ENCODE results near the gene MRPS11. TPM values are rescaled to one million over a fixed set of nuclear protein-coding genes. Genes with fewer than 3 reads are reported as not detected.

MRPS11 gene
- total and polyA plus RNA-seq, 5 donors, result 39.4 to 67.5 (median 52.6) TPM

- no peak for DNase-seq
- no peaks in the 10 kb centered on the region for H3K9me3 ChIP-seq (ENCODE audit: control insufficient read depth, low read length)
- H3K27me3 ChIP-seq (ENCODE audit: control insufficient read depth, insufficient read depth), result no peaks in the 10 kb centered on the region
- WGBS, result 61% methylated on average over 8 of the region's 8 CpGs
- H3K27ac ChIP-seq (ENCODE audit: low read length), result no peak overlapping the region
- H3K4me1 ChIP-seq (ENCODE audit: control insufficient read depth, insufficient read depth, low read length), result no peaks in the 10 kb centered on the region
- intact Hi-C loops (cut with DNase I), result loop anchor here in 3 of 4 donors (2.0 to 5.0 kb wide), 2 partner anchors 136 to 138 kb away; no protein-coding TSS in a partner anchor
- ATAC-seq, result peak; percentile 72 to 73
- H3K4me3 ChIP-seq (ENCODE audit: low read length), result no peak overlapping the region
Measured at GRCh38 chr15:88476635-88477060, 9.1 kb downstream of the MRPS11 start.

GRCh38 chr15:88477126-88477525 lies 9.6 kb downstream of the MRPS11 start:
- Histone ChIP-seq H3K9me3 (ENCODE audit: control insufficient read depth, low read length) (no peaks in the 10 kb centered on the region), H3K4me1 (ENCODE audit: control insufficient read depth, insufficient read depth, low read length) (no peaks in the 10 kb centered on the region), H3K27me3 (ENCODE audit: control insufficient read depth, insufficient read depth) (no peaks in the 10 kb centered on the region), H3K4me3 (ENCODE audit: low read length) (no peak overlapping the region), H3K27ac (ENCODE audit: low read length) (no peak overlapping the region)
- intact Hi-C loops (cut with DNase I), result loop anchor here in 3 of 4 donors (2.0 to 5.0 kb wide), 2 partner anchors 135 to 138 kb away; no protein-coding TSS in a partner anchor
- ATAC-seq (no peak), DNase-seq (no peak)
- 89% methylated on average over 7 of the region's 7 CpGs for WGBS

- Histone ChIP-seq H3K27me3 (ENCODE audit: control insufficient read depth, insufficient read depth) (no peaks in the 10 kb centered on the region), H3K4me3 (ENCODE audit: low read length) (no peak overlapping the region), H3K9me3 (ENCODE audit: control insufficient read depth, low read length) (no peaks in the 10 kb centered on the region), H3K4me1 (ENCODE audit: control insufficient read depth, insufficient read depth, low read length) (no peaks in the 10 kb centered on the region), H3K27ac (ENCODE audit: low read length) (no peak overlapping the region)
- no peak for DNase-seq
- intact Hi-C loops (cut with DNase I), result loop anchor here in 3 of 4 donors (2.0 to 5.0 kb wide), 2 partner anchors 134 to 137 kb away; no protein-coding TSS in a partner anchor
- 92% methylated on average over 5 of the region's 5 CpGs for whole genome bisulfite sequencing
- ATAC-seq, result no peak
Measured at GRCh38 chr15:88477904-88478303, 10.4 kb downstream of the MRPS11 start.

- no peak for DNase-seq
- 88% methylated on average over 3 of the region's 3 CpGs for WGBS
- ATAC-seq, result no peak
- H3K4me3 ChIP-seq (ENCODE audit: low read length), result no peak overlapping the region
- intact Hi-C loops (cut with DNase I), result loop anchor here in 1 of 4 donors (5.0 kb wide), 1 partner anchor 133 kb away; no protein-coding TSS in a partner anchor
- H3K9me3 ChIP-seq (ENCODE audit: control insufficient read depth, low read length), result no peaks in the 10 kb centered on the region
- H3K27me3 ChIP-seq (ENCODE audit: control insufficient read depth, insufficient read depth), result no peaks in the 10 kb centered on the region
- H3K27ac ChIP-seq (ENCODE audit: low read length), result no peak overlapping the region
- H3K4me1 ChIP-seq (ENCODE audit: control insufficient read depth, insufficient read depth, low read length), result no peaks in the 10 kb centered on the region
Measured at GRCh38 chr15:88479169-88479568, 11.7 kb downstream of the MRPS11 start.

- H3K27ac ChIP-seq (ENCODE audit: low read length), result no peak overlapping the region
- ATAC-seq (no peak), DNase-seq (no peak)
- 67% methylated on average over 8 of the region's 8 CpGs for WGBS
- H3K9me3 ChIP-seq (ENCODE audit: control insufficient read depth, low read length), result no peaks in the 10 kb centered on the region
- intact Hi-C loops (cut with DNase I), result no loop called here
- H3K4me3 ChIP-seq (ENCODE audit: low read length), result no peak overlapping the region
- no peaks in the 10 kb centered on the region for H3K27me3 ChIP-seq (ENCODE audit: control insufficient read depth, insufficient read depth)
- H3K4me1 ChIP-seq (ENCODE audit: control insufficient read depth, insufficient read depth, low read length), result no peaks in the 10 kb centered on the region
Measured at GRCh38 chr15:88480981-88481380, 13.5 kb downstream of the MRPS11 start.

GRCh38 chr15:88482263-88482662 lies 14.8 kb downstream of the MRPS11 start:
- no peak for DNase-seq

GRCh38 chr15:88484682-88485331 lies 17.3 kb downstream of the MRPS11 start:
- no peak overlapping the region for H3K27ac ChIP-seq (ENCODE audit: low read length)
- no peaks in the 10 kb centered on the region for H3K4me1 ChIP-seq (ENCODE audit: control insufficient read depth, insufficient read depth, low read length)
- DNase-seq, result no peak
- no peaks in the 10 kb centered on the region for H3K9me3 ChIP-seq (ENCODE audit: control insufficient read depth, low read length)
- intact Hi-C loops (cut with DNase I), result no loop called here
- no peaks in the 10 kb centered on the region for H3K27me3 ChIP-seq (ENCODE audit: control insufficient read depth, insufficient read depth)
- 50% methylated on average over 10 of the region's 10 CpGs for WGBS
- no peak for ATAC-seq
- no peak overlapping the region for H3K4me3 ChIP-seq (ENCODE audit: low read length)

More at GRCh38 chr15:88482263-88482662, 14.8 kb downstream of the MRPS11 start:
- no peak for ATAC-seq
- intact Hi-C loops (cut with DNase I), result no loop called here
- H3K27ac ChIP-seq (ENCODE audit: low read length), result no peak overlapping the region
- 61% methylated on average over 1 of the region's 1 CpG for WGBS
- H3K4me1 ChIP-seq (ENCODE audit: control insufficient read depth, insufficient read depth, low read length), result no peaks in the 10 kb centered on the region
- no peaks in the 10 kb centered on the region for H3K9me3 ChIP-seq (ENCODE audit: control insufficient read depth, low read length)
- H3K27me3 ChIP-seq (ENCODE audit: control insufficient read depth, insufficient read depth), result no peaks in the 10 kb centered on the region
- H3K4me3 ChIP-seq (ENCODE audit: low read length), result no peak overlapping the region

- DNase-seq (no peak), ATAC-seq (no peak)
- Histone ChIP-seq H3K4me1 (ENCODE audit: control insufficient read depth, insufficient read depth, low read length) (no peaks in the 10 kb centered on the region), H3K9me3 (ENCODE audit: control insufficient read depth, low read length) (no peaks in the 10 kb centered on the region), H3K4me3 (ENCODE audit: low read length) (no peak overlapping the region), H3K27me3 (ENCODE audit: control insufficient read depth, insufficient read depth) (no peaks in the 10 kb centered on the region), H3K27ac (ENCODE audit: low read length) (no peak overlapping the region)
- WGBS, result 81% methylated on average over 2 of the region's 2 CpGs
- intact Hi-C loops (cut with DNase I), result no loop called here
Measured at GRCh38 chr15:88487178-88487795, 19.8 kb downstream of the MRPS11 start.

- WGBS, result 61% methylated on average over 11 of the region's 11 CpGs
- DNase-seq, result no peak
- Histone ChIP-seq H3K4me1 (ENCODE audit: control insufficient read depth, insufficient read depth, low read length) (no peaks in the 10 kb centered on the region), H3K4me3 (ENCODE audit: low read length) (no peak overlapping the region), H3K27ac (ENCODE audit: low read length) (no peak overlapping the region), H3K27me3 (ENCODE audit: control insufficient read depth, insufficient read depth) (no peaks in the 10 kb centered on the region), H3K9me3 (ENCODE audit: control insufficient read depth, low read length) (no peaks in the 10 kb centered on the region)
- no peak for ATAC-seq
- intact Hi-C loops (cut with DNase I), result no loop called here
Measured at GRCh38 chr15:88487796-88488523, 20.5 kb downstream of the MRPS11 start.

GRCh38 chr15:88489321-88489720 lies 21.8 kb downstream of the MRPS11 start:
- Histone ChIP-seq H3K27ac (ENCODE audit: low read length) (no peak overlapping the region), H3K27me3 (ENCODE audit: control insufficient read depth, insufficient read depth) (no peaks in the 10 kb centered on the region), H3K9me3 (ENCODE audit: control insufficient read depth, low read length) (no peaks in the 10 kb centered on the region), H3K4me3 (ENCODE audit: low read length) (no peak overlapping the region), H3K4me1 (ENCODE audit: control insufficient read depth, insufficient read depth, low read length) (no peaks in the 10 kb centered on the region)
- no peak for DNase-seq
- WGBS, result 76% methylated on average over 4 of the region's 4 CpGs
- intact Hi-C loops (cut with DNase I), result no loop called here
- no peak for ATAC-seq

GRCh38 chr15:88490036-88490435 lies 22.5 kb downstream of the MRPS11 start:
- Histone ChIP-seq H3K27ac (ENCODE audit: low read length) (no peak overlapping the region), H3K27me3 (ENCODE audit: control insufficient read depth, insufficient read depth) (no peaks in the 10 kb centered on the region), H3K4me3 (ENCODE audit: low read length) (no peak overlapping the region), H3K9me3 (ENCODE audit: control insufficient read depth, low read length) (no peaks in the 10 kb centered on the region), H3K4me1 (ENCODE audit: control insufficient read depth, insufficient read depth, low read length) (no peaks in the 10 kb centered on the region)
- WGBS, result 90% methylated on average over 3 of the region's 3 CpGs
- DNase-seq (no peak), ATAC-seq (no peak)
- intact Hi-C loops (cut with DNase I), result no loop called here
